Ishikawa (cell line): ENCODE data around the gene GABRG3.

Source experiments
- CEBPB ChIP-seq: IDR thresholded peaks from 2 replicates; pipeline ENCODE4 v1.6.1; 2012
- CREB1 ChIP-seq: IDR thresholded peaks from 2 replicates; pipeline ENCODE4 v1.6.1; 2012; ENCODE audit warnings: low read depth
- EGR1 ChIP-seq: IDR thresholded peaks from 2 replicates; pipeline ENCODE4 v1.6.1; 2012
- EP300 ChIP-seq: IDR thresholded peaks from 2 replicates; pipeline ENCODE4 v1.6.1; 2012; ENCODE audit warnings: borderline replicate concordance
- NFIC ChIP-seq: IDR thresholded peaks from 2 replicates; pipeline ENCODE4 v1.6.1; 2012
- RAD21 ChIP-seq: IDR thresholded peaks from 2 replicates; pipeline ENCODE4 v1.6.1; 2012; ENCODE audit warnings: low read depth
- TAF1 ChIP-seq: IDR thresholded peaks from 2 replicates; pipeline ENCODE4 v1.6.1; 2012; ENCODE audit warnings: low read depth, mild to moderate bottlenecking
- TCF12 ChIP-seq: IDR thresholded peaks from 2 replicates; pipeline ENCODE4 v1.6.1; 2012; ENCODE audit warnings: low read depth
- YY1 ChIP-seq: IDR thresholded peaks from 2 replicates; pipeline ENCODE4 v1.6.1; 2012; ENCODE audit warnings: low read depth
- TF ChIP-seq, protein P1 (sequence below): IDR thresholded peaks from 2 replicates; pipeline ENCODE4 v1.6.1; 2012

DNA sequence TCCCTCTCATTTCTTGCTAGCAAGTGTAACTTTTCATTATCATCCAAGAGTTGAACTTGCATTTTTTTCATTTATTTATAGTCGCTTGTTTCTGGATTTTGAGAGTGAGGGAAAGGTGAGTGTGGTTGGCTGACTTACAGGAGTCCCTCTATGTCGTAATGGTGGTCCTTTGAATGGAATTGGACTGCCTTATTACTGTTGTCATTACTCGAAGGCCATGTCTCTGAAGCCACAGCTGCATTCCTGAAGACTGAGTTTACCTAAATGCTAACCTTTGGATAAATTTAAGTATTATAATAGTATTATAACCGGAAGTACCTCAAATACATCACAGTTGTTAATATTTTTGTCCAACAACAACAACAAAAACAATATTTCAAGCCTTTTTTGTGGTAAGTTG, 488.9 kb downstream of the GABRG3 start:
- TF ChIP-seq CREB1, result no peak
- TF ChIP-seq RAD21, result no peak
- TF ChIP-seq CEBPB, result no peak
- no peak for TF ChIP-seq YY1
- no peak for TF ChIP-seq TAF1
- TF ChIP-seq, protein P1, sequence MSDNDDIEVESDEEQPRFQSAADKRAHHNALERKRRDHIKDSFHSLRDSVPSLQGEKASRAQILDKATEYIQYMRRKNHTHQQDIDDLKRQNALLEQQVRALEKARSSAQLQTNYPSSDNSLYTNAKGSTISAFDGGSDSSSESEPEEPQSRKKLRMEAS, result no peak
- TF ChIP-seq EP300, result no peak
- no peak for TF ChIP-seq NFIC
- no peak for TF ChIP-seq EGR1
- no peak for TF ChIP-seq TCF12
